Keratinocyte (primary cell): ENCODE data around the gene SCN10A. TPM values are rescaled to one million over a fixed set of nuclear protein-coding genes. Genes with fewer than 3 reads are reported as not detected.

Experiments
- DNase-seq: peaks from one replicate; pipeline ENCODE4 v3.0.0-alpha.2; 2011; ENCODE audit warnings: low read depth, missing footprints, low spot score
- FAIRE-seq: peaks from 2 replicates; lab custom pipeline; 2011; peaks lifted over from hg19 to GRCh38; lab: Jason Lieb, UNC
- H2AFZ ChIP-seq: 2 replicates; pipeline ENCODE4 v1.6.0; 2012; ENCODE audit warnings: low read length, control low read depth, inconsistent platforms; ENCODE audit not compliant: control insufficient read depth
- H3K27ac ChIP-seq: 2 replicates; pipeline ENCODE4 v1.5.1; 2011; ENCODE audit warnings: low read length; ENCODE audit not compliant: control insufficient read depth, insufficient read depth
- H3K27me3 ChIP-seq: 3 replicates; pipeline ENCODE4 v1.6.0; 2011; ENCODE audit warnings: low read length; ENCODE audit not compliant: control insufficient read depth, insufficient read depth; ENCODE audit errors: extremely low read depth
- H3K36me3 ChIP-seq, 2 experiments: 2 replicates in 1 of 2; 3 replicates in 1 of 2; pipeline ENCODE4 v1.5.1; 2011; ENCODE audit warnings: low read length in 2 of 2, mild to moderate bottlenecking in 1 of 2; ENCODE audit not compliant: control insufficient read depth in 2 of 2, insufficient read depth in 2 of 2; ENCODE audit errors: extremely low read depth in 1 of 2
- H3K4me1 ChIP-seq: 3 replicates; pipeline ENCODE4 v1.5.1; 2011; ENCODE audit warnings: low read length; ENCODE audit not compliant: control insufficient read depth, insufficient read depth; ENCODE audit errors: extremely low read depth
- H3K4me2 ChIP-seq: 3 replicates; pipeline ENCODE4 v1.6.0; 2011; ENCODE audit warnings: low read depth, low read length; ENCODE audit not compliant: control insufficient read depth, insufficient read depth; ENCODE audit errors: extremely low read depth
- H3K4me3 ChIP-seq, 3 experiments: fragments of 200-600 bp in 1 of 3; sonication (generic) in 1 of 3; 2 replicates in 2 of 3; 3 replicates in 1 of 3; pipeline ENCODE4 v1.5.1; 2011 to 2016; ENCODE audit warnings: low read length in 3 of 3, mild to moderate bottlenecking in 3 of 3, control low read depth in 2 of 3, inconsistent platforms in 1 of 3, low read depth in 1 of 3, mixed read lengths in 1 of 3, mixed run types in 1 of 3, moderate library complexity in 1 of 3; ENCODE audit not compliant: control insufficient read depth in 2 of 3, insufficient read depth in 2 of 3; ENCODE audit errors: extremely low read depth in 1 of 3
- H3K79me2 ChIP-seq: 2 replicates; pipeline ENCODE4 v1.6.0; 2012; ENCODE audit warnings: low read length; ENCODE audit not compliant: control insufficient read depth, insufficient read depth
- H3K9ac ChIP-seq: 3 replicates; pipeline ENCODE4 v1.6.0; 2011; ENCODE audit warnings: low read length; ENCODE audit not compliant: control insufficient read depth, insufficient read depth; ENCODE audit errors: extremely low read depth
- H3K9me1 ChIP-seq: 3 replicates; pipeline ENCODE4 v1.6.0; 2011; ENCODE audit warnings: low read length; ENCODE audit not compliant: control insufficient read depth, insufficient read depth; ENCODE audit errors: extremely low read depth
- H3K9me3 ChIP-seq: 2 replicates; pipeline ENCODE4 v1.5.1; 2012; ENCODE audit warnings: low read depth, low read length; ENCODE audit not compliant: control insufficient read depth
- H4K20me1 ChIP-seq: 3 replicates; pipeline ENCODE4 v1.6.0; 2011; ENCODE audit warnings: low read length; ENCODE audit not compliant: control insufficient read depth, insufficient read depth; ENCODE audit errors: extremely low read depth
- EZH2 ChIP-seq: IDR thresholded peaks from one replicate; pipeline ENCODE4 v1.6.1; 2012; ENCODE audit warnings: inconsistent platforms, mild to moderate bottlenecking, low read length, moderate library complexity
- dilution Hi-C: fragments of 300-500 bp; cut with MboI; formaldehyde crosslinking; loops from one replicate; pipeline ENCODE4 v1.7.0; 2020; ENCODE audit warnings: low sequenced_read_pairs; ENCODE audit not compliant: extremely low pct_ligation_motif_present
- polyA plus RNA-seq, 5 experiments: library from polyadenylated mRNA; depleted of rRNA in 3 of 5; stranded (reverse) in 3 of 5; stranded (forward) in 1 of 5; unstranded in 1 of 5; fragments of >200 nt; gene quantifications; 1 replicate in 1 of 5; 2 replicates in 3 of 5; 3 replicates in 1 of 5; pipeline versions ENCODE4 v1.2.1 to v1.2.3, GENCODE V29; 2011 to 2012; ENCODE audit warnings: missing spikeins in 2 of 5, low read depth in 1 of 5, low replicate concordance in 1 of 5
- TF ChIP-seq, protein P1 (sequence below), 3 experiments: IDR thresholded peaks in 1 of 3; conservative IDR thresholded peaks in 1 of 3; optimal IDR thresholded peaks in 1 of 3; 2 replicates in 2 of 3; 3 replicates in 1 of 3; pipeline versions ENCODE3 to v1.5.1; 2011; ENCODE audit warnings: low read length in 3 of 3, mild to moderate bottlenecking in 3 of 3, moderate library complexity in 2 of 3, control low read depth in 1 of 3, inconsistent platforms in 1 of 3; ENCODE audit not compliant: insufficient read depth in 2 of 3; ENCODE audit errors: extremely low read depth in 1 of 3

SCN10A gene
- polyA plus RNA-seq, 1 donor (not counting 4 experiments of a cell fraction or from before 2014, with no cell fraction given) = not detected

GRCh38 chr3:38649500-38650247 lies 166.3 kb downstream of the SCN10A start, which contains the start of gene SCN5A:
Gene SCN5A, minus strand, starts transcription at chr3:38649687. Its CDS starts 16,380 bp downstream, at chr3:38633307.
- Histone ChIP-seq H3K9me3 (no peaks in the 10 kb centered on the region), H3K27me3 (peaks cover 39% of the 10 kb centered on the region), H3K79me2 (no peaks in the 10 kb centered on the region), H3K27ac (no peak within 1 kb of the TSS), H3K4me3 (peak within 1 kb of the TSS; percentile 24 to 45 (median 33)), H4K20me1 (no peaks in the 10 kb centered on the region), H2AFZ (peak within 1 kb of the TSS; percentile 75), H3K9me1 (no peaks in the 10 kb centered on the region), H3K4me2 (peak within 1 kb of the TSS; percentile 74), H3K36me3 (no peaks in the 10 kb centered on the region), H3K4me1 (peaks cover 3% of the 10 kb centered on the region), H3K9ac (no peak within 1 kb of the TSS)
- dilution Hi-C loops = loop anchor here (10.0 kb wide), 1 partner anchor 135 kb away; no protein-coding TSS in a partner anchor
- FAIRE-seq (no peak), DNase-seq (no peak)
- TF ChIP-seq EZH2 = no peak
- TF ChIP-seq, protein P1, sequence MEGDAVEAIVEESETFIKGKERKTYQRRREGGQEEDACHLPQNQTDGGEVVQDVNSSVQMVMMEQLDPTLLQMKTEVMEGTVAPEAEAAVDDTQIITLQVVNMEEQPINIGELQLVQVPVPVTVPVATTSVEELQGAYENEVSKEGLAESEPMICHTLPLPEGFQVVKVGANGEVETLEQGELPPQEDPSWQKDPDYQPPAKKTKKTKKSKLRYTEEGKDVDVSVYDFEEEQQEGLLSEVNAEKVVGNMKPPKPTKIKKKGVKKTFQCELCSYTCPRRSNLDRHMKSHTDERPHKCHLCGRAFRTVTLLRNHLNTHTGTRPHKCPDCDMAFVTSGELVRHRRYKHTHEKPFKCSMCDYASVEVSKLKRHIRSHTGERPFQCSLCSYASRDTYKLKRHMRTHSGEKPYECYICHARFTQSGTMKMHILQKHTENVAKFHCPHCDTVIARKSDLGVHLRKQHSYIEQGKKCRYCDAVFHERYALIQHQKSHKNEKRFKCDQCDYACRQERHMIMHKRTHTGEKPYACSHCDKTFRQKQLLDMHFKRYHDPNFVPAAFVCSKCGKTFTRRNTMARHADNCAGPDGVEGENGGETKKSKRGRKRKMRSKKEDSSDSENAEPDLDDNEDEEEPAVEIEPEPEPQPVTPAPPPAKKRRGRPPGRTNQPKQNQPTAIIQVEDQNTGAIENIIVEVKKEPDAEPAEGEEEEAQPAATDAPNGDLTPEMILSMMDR (optimal IDR thresholded peaks at IDR 0.05 in 1 of 3, IDR thresholded peaks at IDR 0.05 in 1 of 3, conservative IDR thresholded peaks at IDR 0.05 in 1 of 3; ENCODE audit: extremely low read depth in 1 of 3, insufficient read depth in 2 of 3, low read length in 3 of 3) = no peak

GRCh38 chr3:38648659-38649499 lies 167.1 kb downstream of the SCN10A start:
- Histone ChIP-seq H3K4me2 (peak overlapping the region; percentile 55), H3K79me2 (no peaks in the 10 kb centered on the region), H3K9ac (no peak overlapping the region), H2AFZ (no peak overlapping the region), H3K27ac (no peak overlapping the region), H3K4me1 (peaks cover 3% of the 10 kb centered on the region), H3K9me3 (no peaks in the 10 kb centered on the region), H3K27me3 (peaks cover 39% of the 10 kb centered on the region), H4K20me1 (no peaks in the 10 kb centered on the region), H3K9me1 (no peaks in the 10 kb centered on the region), H3K36me3 (no peaks in the 10 kb centered on the region), H3K4me3 (peak overlapping the region; percentile 18 to 45 (median 21))
- FAIRE-seq (no peak), DNase-seq (no peak)
- TF ChIP-seq, protein P1 (optimal IDR thresholded peaks at IDR 0.05 in 1 of 3, IDR thresholded peaks at IDR 0.05 in 1 of 3, conservative IDR thresholded peaks at IDR 0.05 in 1 of 3; ENCODE audit: extremely low read depth in 1 of 3, insufficient read depth in 2 of 3, low read length in 3 of 3) = no peak
- TF ChIP-seq EZH2 = peak; percentile 81
- dilution Hi-C loops = no loop called here
